ENCODE data around the gene TTC34.
"Not testable (repeated sequence)": the region's sequence is repeated elsewhere in the genome, so short reads cannot be mapped to it uniquely, and the experiment has no call there.

Gene TTC34

DNA sequence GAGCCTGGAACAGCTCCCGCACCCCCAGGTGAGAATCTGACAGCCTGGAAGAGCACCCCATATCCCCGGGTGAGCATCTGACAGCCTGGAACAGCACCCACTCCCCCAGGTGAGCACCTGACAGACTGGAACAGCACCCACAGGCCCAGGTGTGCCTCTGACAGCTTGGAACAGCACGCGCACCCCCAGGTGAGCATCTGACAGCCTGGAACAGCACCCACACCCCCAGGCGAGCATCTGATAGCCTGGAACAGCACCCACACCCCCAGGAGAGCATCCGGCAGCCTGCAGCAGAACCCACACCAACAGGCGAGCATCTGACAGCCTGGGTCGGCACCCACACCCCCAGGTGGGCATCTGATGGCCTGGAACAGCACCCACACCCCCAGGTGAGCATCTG, 141.7 kb downstream of the TTC34 start:
- not testable (repeated sequence) for DNase-seq (ENCODE audit: low spot score)

GRCh38 chr1:2657909-2658308, 143.6 kb downstream of the TTC34 start:
- not testable (repeated sequence) for DNase-seq (ENCODE audit: low spot score)

- not testable (repeated sequence) for DNase-seq (ENCODE audit: low spot score)
Measured at GRCh38 chr1:2657124-2657523, 144.4 kb downstream of the TTC34 start.

- peak; percentile 17 for DNase-seq (ENCODE audit: low spot score)
Measured at GRCh38 chr1:2655598-2656434, 145.7 kb downstream of the TTC34 start.

- peak; percentile 24 for DNase-seq (ENCODE audit: low spot score)
Measured at GRCh38 chr1:2654443-2654948, 147.0 kb downstream of the TTC34 start.

DNA sequence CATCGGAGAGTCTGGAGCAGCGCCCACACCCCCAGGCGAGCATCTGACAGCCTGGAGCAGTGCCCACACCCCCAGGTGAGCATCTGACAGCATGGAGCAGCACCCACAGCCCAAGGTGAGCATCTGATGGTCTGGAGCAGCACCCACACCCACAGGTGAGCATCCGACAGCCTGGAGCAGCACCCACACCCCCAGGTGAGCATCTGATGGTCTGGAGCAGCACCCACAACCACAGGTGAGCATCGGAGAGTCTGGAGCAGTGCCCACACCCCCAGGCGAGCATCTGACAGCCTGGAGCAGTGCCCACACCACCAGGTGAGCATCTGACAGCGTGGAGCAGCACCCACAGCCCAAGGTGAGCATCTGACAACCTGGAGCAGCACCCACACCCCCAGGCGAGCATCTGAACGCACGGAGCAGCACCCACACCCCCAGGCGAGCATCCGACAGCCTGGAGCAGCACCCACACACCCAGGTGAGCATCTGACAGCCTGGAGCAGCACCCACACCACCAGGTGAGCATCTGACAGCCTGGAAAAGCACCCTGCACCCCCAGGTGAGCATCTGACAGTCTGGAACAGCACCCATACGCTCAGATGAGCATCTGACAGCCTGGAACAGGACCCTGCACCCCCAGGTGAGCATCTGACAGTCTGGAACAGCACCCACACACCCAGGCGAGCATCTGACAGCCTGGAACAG, 147.6 kb downstream of the TTC34 start:
- not testable (repeated sequence) for DNase-seq (ENCODE audit: low spot score)

DNA sequence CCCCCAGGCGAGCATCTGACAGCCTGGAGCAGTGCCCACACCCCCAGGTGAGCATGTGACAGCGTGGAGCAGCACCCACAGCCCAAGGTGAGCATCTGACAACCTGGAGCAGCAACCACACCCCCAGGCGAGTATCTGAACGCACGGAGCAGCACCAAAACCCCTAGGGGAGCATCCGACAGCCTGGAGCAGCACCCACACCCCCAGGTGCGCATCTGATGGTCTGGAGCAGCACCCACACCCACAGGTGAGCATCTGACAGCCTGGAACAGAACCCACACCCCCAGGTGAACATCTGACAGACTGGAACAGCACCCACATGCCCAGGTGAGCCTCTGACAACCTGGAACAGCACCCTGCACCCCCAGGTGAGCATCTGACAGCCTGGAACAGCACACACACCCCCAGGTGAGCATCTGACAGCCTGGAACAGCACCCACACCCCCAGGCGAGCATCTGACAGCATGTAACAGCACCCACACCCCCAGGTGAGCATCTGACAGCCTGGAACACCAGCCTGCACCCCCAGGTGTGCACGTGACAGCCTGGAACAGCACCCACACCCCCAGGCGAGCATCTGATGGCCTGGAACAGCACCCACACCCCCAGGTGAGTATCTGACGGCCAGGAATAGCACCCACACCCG, 148.4 kb downstream of the TTC34 start:
- not testable (repeated sequence) for DNase-seq (ENCODE audit: low spot score)

DNA sequence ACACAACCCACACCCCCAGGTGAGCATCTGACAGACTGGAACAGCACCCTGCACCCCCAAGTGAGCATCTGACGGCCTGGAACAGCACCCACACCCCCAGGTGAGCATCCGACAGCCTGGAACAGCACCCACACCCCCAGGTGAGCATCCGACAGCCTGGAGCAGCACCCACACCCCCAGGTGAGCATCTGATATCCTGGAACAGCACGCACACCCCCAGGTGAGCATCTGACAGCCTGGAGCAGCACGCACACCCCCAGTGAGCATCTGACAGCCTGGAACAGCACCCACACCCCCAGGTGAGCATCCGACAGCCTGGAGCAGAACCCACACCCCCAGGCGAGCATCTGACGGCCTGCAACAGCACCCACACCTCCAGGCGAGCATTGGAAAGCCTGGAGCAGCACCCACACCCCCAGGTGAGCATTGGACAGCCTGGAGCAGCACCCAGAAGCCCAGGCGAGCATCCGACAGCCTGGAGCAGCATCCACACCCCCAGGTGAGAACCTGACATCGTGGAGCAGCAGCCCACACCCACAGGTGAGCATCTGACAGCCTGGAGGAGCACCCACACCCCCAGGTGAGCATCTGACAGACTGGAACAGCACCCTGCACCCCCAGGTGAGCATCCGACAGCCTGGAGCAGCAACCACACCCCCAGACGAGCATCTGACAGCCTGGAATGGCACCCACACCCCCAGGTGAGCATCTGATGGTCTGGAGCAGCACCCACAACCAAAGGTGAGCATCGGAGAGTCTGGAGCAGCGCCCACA, 149.2 kb downstream of the TTC34 start:
- peak; percentile 18 for DNase-seq (ENCODE audit: low spot score)

- no peak for DNase-seq (ENCODE audit: low spot score)
Measured at GRCh38 chr1:2650967-2651645, 150.4 kb downstream of the TTC34 start.

DNA sequence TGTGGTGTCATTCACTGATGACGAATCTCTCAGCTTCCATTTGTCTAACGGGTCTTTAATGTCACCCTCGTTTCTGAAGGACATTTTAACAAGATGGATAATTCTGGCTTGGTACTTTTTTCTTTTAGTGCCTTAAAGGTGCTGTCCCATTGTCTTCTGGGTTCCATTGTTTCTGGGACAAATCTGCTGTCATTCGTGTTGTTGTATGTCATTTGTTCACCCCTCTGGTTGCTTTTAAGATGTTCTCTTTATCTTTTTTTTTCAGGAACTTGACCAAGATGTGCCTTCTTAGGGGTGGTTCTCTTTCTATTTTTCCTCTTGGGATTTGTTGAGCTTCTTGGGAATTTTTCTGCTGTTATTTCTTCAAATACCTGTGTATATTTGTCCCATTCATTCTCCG, 154.7 kb downstream of the TTC34 start:
- DNase-seq (ENCODE audit: low spot score): no peak

DNA sequence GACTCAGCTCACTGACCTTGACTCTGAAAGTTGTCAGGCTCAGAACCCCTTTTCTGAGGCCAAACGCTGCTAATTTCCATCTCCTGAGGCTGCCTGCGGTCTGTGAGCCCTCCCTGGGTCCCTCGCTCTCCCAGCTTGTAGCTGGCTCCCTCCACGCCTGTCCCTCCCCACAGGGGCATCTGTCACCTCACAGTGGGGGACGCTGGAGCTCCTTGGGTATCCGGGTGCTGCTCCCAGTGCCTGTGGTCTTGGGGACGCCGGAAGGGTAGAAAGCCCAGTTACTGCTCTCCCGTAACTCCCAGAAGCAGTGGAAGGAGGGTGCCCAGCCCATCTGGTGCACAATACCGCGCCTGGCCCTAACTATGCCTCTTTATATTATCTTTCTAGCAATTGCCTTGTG, 155.7 kb downstream of the TTC34 start:
- no peak for DNase-seq (ENCODE audit: low spot score)

GRCh38 chr1:2645143-2645542, 156.3 kb downstream of the TTC34 start:
- no peak for DNase-seq (ENCODE audit: low spot score)

GRCh38 chr1:2644591-2645101, 156.8 kb downstream of the TTC34 start:
- no peak for DNase-seq (ENCODE audit: low spot score)

GRCh38 chr1:2644171-2644570, 157.3 kb downstream of the TTC34 start:
- DNase-seq (ENCODE audit: low spot score): no peak

DNA sequence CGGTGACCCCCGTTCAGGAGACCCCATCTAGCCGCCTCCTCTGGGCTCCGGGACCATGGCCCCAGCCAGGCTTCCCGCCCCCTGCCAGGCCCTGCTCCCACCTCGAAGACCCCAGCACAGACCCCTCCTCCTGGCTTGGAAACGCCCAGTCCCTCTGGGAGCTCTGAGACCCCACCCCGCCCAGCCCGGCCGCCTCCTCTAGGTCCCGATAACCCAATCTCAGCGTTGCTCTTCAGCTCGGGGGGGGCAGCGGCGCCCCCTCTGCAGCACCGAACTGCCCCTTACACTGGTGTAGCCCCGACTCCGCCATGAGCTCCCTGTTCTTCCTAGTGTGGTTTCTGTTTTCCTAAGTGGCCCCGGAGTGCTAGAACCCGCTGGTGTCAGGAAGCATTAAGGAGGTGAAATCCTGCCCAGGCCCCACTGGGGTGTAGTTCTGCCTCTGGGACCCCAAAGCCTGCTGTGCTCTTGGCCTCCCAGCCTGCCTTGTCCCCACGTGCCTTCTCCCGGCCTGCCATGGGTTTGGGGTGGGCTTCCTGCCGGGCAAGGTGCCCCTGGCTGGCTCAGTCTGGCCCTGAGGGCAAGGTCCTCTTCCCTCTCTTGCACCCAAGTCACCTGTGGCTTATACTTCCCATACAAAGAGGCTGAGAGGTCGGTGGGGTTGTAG, 157.9 kb downstream of the TTC34 start:
- DNase-seq (ENCODE audit: low spot score): no peak

- peak; percentile 88 for DNase-seq (ENCODE audit: low spot score)
Measured at GRCh38 chr1:2642560-2643413, 158.7 kb downstream of the TTC34 start.

DNA sequence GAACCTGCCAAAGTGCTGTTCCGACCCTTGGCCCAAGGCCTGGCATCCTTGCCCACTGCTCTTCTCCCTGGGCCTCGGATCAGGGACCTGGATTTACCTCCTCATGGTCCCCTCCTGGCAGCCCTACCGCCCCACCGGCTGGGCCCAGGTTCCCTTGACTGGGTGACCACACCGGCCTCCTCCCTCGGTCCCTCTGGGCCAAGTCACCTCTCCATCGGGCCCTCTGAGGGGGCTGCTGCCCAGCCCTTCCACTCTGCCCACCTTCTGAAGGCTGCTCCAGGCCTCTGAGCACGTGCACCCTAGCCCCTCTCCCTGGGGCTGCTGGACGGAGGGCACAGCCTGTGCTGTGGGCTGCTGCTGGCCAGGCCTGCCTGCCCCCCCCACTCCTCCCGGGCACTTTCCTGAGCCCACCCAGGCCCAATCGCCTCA, 159.3 kb downstream of the TTC34 start:
- no peak for DNase-seq (ENCODE audit: low spot score)

- DNase-seq (ENCODE audit: low spot score): no peak
Measured at GRCh38 chr1:2641381-2642130, 159.9 kb downstream of the TTC34 start.

- no peak for DNase-seq (ENCODE audit: low spot score)
Measured at GRCh38 chr1:2640626-2641025, 160.9 kb downstream of the TTC34 start.
